Activated effector memory CD4-positive, alpha-beta T cell treated with Interleukin-2 at 50 U/mL for 16 hours (primary cell): ENCODE data around the gene OR8B12.

Experiments used
- DNase-seq: peaks from one replicate; pipeline ENCODE4 v3.0.0-alpha.2; 2020

Gene OR8B12, protein sequence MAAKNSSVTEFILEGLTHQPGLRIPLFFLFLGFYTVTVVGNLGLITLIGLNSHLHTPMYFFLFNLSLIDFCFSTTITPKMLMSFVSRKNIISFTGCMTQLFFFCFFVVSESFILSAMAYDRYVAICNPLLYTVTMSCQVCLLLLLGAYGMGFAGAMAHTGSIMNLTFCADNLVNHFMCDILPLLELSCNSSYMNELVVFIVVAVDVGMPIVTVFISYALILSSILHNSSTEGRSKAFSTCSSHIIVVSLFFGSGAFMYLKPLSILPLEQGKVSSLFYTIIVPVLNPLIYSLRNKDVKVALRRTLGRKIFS

DNA sequence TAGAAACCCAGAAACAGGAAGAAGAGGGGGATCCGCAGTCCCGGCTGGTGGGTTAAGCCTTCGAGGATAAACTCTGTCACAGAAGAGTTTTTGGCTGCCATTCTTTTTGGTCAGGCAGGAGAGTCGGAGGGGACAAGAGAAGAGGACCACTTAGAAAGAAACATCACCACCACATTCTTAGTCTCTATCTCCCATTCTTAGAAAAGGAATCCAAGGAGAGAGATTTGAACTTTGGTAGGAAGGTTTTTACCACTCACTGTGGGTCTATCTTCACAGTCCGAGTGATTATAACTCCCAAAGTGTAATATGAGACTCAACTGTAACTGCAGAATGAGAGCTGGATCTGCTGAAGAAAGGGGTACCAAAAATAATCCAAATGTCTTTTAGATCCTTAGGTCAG is at the start of gene OR8B12:
TSS of gene OR8B12 (minus strand) at position 101 of the 400 bp plus-strand sequence. CDS start at position 101, 0 bp downstream.
- DNase-seq: no peak

DNA sequence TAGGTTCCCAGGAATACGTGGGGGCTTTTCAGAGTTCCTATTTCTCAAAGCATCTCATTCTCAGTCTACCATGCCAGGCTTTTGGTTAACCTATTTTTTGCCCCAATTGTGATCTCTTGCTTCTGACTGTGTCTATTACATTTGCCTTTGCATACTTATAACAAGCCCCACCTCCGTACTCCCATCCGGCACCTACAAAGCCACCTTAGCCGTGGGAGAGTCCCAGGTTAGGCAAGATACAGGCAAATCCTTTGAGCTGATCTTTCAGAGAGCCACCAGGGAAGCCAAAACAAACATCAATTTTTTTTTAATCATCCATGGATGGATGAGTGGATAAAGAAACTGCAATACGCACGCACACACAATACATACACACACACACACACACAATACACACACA is 49.2 kb upstream of the OR8B12 start:
- no peak for DNase-seq

DNA sequence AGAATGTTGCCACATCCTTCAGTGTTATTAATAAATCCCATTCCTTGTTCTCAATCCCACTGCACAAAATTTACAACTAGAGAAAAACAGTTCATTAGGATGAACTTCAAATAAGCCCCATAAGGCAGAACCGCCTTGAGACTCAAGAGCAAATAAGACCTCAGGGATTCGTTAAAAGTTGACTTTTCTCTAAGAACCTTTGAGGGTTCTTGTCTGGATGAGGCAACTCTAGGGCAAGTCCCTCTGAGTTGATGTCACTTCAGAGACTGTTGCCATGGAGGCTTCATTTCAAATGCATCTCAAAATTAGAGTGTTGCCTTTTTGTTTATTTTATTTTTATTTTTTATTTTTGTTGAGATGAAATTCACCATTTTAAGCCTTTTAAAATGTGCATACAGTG is 48.0 kb upstream of the OR8B12 start:
- no peak for DNase-seq

DNA sequence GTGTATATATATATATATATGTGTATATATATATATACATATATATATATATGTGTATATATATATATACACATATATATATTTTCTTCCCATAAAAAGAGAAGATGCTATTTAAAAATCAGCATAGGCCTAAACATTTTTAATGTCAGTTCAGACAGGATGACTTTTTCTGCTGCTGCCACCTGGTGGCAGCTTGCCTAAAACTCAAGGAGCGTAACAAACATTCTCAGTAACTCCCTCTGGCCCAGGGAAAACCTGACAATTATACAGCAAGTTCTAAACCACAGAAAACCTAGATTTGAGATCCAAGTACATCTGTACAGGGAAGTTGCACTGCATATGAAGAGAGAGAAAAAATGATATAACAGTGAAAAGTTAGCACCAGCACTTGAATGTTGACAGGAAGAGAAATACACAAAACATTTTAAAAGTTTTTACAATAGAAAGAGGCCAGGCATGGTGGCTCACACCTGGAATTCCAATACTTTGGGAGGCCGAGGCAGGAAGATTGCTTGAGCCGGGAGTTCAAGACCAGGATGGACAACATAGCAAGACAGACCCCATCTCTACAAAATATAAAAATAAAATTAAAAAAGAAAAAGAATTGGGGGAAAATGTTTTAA is 42.9 kb upstream of the OR8B12 start:
- DNase-seq: no peak

DNA sequence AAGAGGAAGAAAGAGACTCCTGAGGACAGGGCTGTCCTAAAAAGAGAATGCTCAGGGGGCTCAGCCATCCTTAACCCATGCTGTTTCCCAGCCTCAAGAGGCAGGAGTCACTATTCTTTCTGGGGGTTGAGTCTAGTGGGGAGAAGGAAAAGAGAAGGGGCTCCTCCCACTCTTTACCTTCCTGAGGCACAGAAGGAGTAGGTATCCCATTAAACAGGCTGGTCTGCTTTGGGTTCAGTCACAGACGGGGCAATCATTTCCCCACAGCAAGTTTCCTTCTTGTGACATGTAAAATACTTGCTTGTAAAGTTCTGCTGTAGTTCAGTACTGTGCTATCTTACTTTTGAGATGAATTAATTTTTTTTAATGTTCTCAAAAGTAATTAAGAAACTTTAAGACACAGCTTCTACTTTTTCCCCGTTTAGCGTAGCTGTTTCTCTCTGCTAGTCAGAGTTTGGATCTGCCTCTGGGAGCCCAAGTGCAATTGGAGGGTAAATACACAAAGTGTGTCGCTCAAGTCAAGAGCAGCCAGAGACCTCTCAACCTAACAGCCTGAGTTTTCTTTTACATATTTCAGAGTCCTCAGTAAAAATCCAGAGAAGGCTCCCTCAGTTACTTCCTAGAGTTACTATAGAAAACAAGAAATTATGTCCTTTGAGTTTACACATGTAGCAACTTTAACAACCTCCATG is 41.4 kb upstream of the OR8B12 start:
- DNase-seq: no peak

DNA sequence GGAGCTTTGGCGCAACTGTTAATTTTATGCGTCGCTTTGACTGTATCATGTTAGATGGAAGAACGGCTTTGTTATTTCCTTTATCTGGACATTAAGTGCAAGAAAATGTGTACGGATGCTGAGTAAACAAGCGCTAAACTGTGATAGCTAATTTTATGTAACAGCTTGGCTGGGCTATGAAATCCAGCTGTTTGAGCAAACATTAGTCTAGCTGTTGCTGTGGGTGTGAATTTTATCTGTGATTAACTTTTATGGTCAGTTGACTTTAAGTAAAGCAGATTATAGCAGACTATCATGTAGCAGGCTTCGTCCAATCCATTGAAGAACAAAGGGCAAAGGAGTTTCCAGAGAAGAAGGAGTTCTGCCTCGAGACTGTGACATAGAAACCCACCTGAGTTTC is 40.3 kb upstream of the OR8B12 start:
- DNase-seq: no peak

DNA sequence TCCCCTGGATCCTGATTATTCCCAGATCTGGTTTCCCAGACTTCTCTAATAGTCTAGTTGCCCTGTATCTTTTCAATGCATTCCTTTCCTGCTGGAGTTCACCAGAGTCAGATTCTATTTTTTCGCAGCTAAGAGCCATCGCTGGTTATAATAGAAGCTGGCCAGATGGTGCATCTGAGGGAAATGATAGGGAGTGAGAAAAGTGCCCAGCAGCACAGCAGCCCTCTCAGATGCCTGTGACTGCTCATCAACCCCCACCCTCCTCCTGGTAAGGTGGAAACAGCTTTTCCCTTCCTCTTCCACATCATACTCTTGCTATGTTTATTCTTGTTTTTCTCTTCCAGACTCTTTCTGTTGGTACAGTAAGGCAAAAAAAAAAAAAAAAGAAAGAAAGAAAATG is 39.1 kb upstream of the OR8B12 start:
- no peak for DNase-seq

DNA sequence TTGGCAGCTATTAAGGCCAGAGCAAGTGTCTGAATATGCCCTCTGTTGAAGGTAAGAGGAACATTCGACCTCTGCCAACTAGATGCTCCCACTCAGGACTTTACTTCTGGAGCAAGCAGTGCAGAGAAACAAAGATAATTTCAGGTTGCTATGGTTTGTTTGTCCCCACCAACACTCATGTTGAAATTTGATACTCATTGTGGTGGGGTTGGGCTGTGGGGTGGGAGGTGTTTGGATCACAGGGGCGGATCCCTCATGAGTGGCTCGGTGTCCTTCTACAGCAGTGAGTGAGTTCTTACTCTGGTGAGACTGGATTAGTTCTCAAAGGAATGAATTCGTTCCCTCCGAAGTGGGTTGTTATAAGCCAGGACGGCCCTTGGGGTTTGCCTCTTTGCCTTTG is 38.4 kb upstream of the OR8B12 start:
- DNase-seq: no peak

DNA sequence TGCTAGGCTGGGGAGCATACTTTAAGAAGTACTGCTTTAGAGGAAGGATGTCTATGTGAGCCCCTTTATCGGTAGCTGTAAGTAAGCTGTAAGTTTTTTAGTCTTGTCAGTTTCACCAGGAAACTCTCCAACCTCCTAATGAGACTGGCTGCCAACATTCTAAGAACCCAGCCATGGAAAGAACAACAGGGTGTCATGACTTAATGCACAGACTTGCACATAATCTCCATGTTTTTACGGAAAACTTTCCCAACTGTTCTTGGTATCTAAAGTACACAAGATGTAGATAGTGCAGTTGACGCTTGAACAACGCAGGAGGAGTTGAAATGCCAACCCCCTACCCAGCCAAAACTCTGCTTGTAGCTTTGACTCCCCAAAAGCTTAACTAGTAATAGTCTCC is 35.3 kb upstream of the OR8B12 start:
- no peak for DNase-seq

DNA sequence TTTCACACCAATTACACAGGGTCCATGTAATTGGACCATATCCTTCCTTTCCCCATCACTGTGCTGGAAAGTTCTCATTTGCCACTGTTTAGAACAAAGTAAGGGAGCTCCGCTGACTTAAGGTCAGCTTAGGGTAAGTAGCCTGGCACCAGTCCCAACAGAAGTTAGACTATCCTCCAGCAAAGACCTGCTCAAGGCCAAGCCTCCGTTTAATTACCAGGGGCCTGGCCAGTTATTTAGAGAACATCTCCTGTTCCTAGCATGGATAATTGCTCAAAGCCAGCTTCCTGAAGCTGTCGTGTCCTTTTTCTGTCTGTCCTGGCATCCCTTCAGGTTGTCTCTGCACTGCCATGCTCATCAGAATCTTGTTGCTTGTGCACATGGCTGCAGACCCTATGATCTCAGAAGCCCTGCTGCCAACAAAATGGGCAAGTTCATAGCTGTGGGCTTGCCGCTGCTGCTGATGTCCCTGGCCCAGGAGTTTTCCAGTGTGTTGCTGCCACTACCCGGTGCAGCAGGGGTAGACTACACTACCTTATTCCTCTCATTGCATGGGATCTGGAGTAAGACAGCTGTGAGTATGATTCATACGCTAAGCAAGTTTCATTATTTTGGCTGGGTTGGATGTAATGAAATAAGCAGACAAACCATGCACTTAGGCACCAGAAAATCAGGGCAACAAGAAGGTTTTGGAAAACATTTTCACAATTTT is 34.4 kb upstream of the OR8B12 start:
- no peak for DNase-seq

DNA sequence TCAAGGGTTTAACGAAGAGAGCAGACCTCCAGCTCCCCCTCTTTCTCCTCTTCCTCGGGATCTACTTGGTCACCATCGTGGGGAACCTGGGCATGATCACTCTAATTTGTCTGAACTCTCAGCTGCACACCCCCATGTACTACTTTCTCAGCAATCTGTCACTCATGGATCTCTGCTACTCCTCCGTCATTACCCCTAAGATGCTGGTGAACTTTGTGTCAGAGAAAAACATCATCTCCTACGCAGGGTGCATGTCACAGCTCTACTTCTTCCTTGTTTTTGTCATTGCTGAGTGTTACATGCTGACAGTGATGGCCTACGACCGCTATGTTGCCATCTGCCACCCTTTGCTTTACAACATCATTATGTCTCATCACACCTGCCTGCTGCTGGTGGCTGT is 26.7 kb upstream of the OR8B12 start:
- no peak for DNase-seq

DNA sequence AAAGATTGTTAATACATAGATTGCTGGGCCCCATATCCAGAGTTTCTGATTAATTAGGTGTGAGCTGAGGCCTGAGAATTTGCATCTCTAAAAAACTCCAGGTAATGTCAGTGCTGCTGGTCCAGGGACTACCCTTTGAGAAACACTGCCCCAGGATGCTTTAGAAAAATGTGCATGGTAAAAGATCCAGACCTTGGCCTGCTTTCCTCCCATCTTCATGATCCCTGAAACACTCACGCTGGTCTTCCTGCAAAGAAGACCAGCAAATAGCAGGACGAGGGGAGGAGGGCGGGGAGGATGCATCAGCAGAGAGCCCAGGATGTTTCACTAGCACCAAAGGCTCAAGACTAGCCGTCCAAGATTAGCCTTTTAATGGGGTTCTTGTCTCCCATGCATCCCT is 26.2 kb upstream of the OR8B12 start, which contains the start of gene OR8A1:
TSS of gene OR8A1 (plus strand) at position 301 of the 400 bp plus-strand sequence. CDS start 123 bp downstream, outside the sequence.
- DNase-seq: no peak

DNA sequence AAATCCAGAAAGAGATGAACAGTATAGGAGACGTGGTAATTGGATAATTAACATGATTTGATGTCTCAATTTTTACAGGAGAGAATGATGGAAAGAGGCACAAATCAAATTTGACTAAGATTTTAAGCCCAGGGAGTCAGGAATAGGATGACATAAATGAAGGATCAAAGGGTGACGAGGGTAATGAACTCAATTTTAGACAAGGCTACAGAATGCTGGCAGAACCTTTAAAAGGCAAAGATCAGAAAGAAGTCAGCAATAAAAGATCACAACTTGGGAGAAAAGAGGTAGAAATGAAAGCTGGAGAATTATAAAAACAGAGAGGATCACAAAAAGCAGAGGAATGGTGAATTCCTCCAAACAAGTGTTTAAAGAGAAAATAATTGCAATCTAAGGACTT is 13.4 kb upstream of the OR8B12 start:
- no peak for DNase-seq

DNA sequence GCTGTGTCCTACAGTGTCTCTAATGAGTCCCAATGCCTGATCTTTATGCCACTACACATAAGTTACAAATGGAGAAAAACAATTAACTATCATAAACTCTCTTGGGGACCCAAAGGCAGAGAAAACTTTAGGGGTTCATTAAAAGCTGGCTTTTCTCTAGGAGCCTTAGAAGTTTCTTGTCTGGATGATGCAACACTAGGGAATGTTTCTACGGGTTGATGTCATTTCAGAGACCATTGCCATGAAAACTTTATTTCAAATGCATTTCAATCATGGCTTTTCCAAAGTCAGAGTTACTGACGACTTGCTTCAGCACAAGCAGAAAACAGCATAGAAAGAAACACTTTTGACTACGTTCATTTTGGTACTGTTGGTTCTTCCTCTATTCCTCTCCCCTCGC is 8.5 kb upstream of the OR8B12 start:
- DNase-seq: no peak

DNA sequence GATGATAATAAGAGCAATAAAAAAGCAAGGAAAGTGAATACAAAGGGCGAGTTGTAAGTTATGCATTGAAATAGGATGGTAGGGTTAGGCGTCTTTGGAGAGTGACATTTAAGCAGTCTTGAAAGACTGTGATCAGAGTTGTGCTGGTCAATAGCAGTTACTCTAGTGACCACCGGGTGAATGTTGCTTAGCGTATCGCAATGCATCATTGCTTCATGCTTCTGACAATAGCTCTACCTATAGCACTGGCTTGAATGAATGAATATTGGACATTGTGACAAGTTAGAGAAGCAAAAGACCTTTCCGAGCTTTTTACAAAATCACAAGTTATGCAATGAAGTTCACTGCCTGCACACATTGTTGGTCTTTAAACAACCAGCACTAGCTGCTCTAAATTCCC is 7.7 kb upstream of the OR8B12 start:
- DNase-seq: no peak

DNA sequence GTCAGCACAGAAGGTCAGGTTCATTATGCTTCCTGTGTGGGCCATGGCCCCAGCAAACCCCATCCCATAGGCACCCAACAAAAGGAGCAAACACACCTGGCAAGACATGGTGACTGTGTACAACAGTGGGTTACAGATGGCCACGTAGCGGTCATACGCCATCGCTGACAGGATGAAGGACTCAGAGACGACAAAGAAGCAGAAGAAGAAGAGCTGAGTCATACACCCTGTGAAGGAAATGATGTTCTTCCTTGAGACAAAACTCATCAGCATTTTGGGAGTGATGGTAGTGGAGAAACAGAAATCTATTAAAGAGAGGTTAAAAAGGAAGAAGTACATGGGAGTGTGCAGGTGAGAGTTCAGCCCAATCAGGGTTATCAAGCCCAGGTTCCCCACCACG is 309 bp downstream of the OR8B12 start:
- no peak for DNase-seq

DNA sequence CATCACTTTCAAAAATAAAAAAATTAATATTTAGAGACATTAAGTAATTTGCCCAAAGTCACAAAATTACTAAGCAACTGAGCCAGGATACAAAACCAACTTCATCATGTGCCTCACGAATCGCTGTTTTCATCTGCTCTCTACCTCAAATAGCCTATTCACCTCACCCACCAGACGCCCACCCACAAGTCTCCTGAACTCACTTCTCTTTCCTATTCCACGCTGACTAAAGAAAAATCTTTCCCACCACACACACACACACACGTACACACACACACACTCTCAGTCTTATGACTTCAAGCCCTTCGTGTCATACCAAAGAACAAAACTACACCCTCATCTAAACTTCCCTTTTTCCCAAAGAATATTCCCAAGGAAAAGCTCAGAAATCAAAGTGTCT is 2.2 kb downstream of the OR8B12 start:
- DNase-seq: no peak

DNA sequence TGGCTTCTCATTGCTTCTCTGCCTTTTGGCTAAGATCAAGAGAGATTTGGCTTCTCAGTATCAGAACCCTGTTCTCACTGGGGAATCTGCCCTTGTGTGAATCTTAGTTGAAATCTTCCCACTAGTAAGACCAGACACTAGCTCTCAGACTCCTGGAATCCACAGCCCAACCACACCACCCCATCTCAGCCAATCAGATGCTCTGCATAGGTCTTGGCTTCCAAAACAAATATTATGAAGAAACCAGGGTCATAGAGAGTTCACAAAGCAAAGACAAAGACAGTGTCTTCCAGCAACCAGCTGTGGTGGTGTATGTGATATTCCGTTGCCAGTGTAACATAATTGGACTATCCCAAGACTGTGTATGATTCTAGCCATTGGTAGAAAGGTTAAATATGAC is 5.4 kb downstream of the OR8B12 start:
- DNase-seq: no peak

DNA sequence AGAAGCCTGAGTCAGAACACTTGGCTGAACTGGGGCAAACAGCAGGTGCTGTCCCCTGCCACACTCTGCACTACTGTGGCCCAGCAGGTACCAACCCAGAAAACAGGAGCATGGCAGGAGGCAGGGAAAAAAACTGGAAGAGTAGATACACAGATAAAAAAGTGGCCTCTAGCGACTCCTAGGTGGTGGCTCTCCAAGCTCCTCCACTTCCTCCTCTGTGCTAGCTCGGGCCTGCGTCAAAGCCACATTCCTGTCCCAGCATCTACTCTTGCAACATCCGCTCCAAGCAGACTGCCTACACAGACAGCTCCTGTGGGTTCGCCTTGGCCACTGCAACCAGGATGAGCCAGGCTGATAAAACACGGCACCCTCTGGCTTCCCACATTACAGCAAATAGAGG is 6.9 kb downstream of the OR8B12 start:
- no peak for DNase-seq

DNA sequence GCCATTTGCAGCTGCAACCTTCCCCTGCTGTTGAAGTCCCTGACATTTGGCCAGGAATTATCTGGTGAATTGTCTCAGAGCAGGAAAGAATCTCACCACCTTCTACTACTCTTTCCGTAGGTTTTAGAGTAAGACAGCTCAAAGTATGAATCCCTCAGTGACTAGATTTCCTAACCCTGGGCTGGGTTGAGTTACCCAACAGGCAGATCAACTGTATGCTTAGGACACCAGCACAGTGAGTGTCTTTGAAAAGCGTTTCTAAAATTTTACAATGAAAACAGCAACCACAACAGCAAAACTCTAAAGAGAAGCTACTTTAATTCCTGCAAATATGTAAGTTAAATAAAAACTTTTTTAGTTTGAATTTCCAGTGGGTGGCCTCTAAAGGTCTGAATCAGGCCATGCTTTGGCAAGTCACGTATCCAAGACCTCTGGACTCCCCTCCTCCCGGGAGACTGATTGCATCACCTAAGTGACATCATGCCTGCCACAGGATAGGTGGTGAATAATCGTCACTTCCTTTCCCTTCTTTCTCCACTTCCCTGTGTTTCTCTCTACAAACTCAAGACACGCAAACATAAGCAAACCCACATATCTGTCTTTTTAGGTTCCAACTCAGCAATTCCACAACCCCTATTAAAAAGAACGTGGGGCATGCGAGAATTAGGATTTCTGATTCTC is 7.8 kb downstream of the OR8B12 start:
- no peak for DNase-seq

DNA sequence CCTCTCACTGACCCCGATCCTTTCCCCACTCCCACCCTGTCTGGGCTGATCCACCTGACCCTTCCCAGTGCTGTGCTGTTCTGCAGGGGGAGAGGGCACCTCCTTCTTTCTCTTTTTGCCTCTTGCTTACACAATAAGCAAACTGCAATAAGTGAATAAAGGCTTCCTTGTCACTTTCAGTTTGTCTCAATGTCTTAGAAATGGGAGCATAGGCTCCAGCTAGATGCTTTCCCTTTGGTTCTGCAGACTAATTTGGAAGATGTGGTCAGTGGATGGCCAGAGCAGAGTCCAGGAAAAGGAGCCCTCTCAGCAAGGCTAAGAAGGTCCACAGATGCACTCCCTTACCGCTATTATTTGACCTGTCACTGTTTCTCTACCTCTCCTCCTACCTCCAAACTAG is 9.4 kb downstream of the OR8B12 start:
- DNase-seq: no peak

DNA sequence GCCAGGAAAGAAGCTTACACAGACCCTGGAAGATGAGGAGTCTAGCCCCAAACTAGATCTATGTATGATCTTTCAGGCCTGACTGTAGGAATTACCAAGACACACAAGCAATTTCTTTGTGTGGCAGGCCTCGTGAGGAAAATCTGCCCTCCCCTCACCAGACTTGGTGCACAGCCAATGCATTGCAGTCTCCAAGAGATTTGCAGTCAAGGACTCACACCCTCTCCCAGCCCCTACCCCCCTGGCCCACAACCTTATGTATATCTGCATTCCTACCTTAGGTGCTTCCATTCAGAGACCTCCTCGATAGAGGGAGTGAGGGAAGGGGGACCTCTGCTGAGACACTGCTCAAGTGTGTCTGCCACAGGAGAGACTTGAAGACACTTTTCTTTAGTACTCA is 9.8 kb downstream of the OR8B12 start:
- DNase-seq: no peak

DNA sequence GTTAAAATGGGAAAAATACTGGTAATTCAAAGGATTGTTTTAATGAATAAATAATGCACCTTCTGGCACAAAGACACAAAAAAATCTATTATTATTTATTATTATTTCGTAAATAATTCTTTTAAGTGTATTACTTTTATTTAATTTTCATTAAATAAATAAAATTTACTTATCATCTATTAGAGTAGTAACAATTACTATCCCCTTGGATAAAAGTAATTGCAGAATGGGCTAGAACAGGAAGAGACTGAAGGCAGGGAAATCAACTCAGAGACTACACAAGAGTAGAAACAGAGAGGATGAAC is 23.0 kb downstream of the OR8B12 start:
- DNase-seq: no peak
